Muscle layer of colon (tissue), 2 donors: ENCODE measurements around the gene RGS9.

ENCODE experiments used
- H3K27ac ChIP-seq: one replicate; pipeline ENCODE4 v1.7.0; 2013; ENCODE audit warnings: low read depth, mild to moderate bottlenecking, low read length, moderate library complexity
- H3K27me3 ChIP-seq, 2 donors: one replicate each; pipeline ENCODE4 v1.7.0; 2013; ENCODE audit warnings: low read length in 2 of 2, mild to moderate bottlenecking in 2 of 2; ENCODE audit not compliant: insufficient read depth in 2 of 2, control insufficient read depth in 1 of 2
- H3K36me3 ChIP-seq: one replicate; pipeline ENCODE4 v1.7.0; 2013; ENCODE audit warnings: mild to moderate bottlenecking, low read length; ENCODE audit not compliant: insufficient read depth
- H3K4me1 ChIP-seq: one replicate; pipeline ENCODE4 v1.7.0; 2013; ENCODE audit warnings: mild to moderate bottlenecking, low read length; ENCODE audit not compliant: insufficient read depth
- H3K4me3 ChIP-seq, 2 donors: one replicate each; pipeline ENCODE4 v1.7.0; 2013; ENCODE audit warnings: low read length in 2 of 2, low read depth in 1 of 2, mild to moderate bottlenecking in 1 of 2, moderate library complexity in 1 of 2
- H3K9ac ChIP-seq: one replicate; pipeline ENCODE4 v1.7.0; 2013; ENCODE audit warnings: low read length
- H3K9me3 ChIP-seq: one replicate; pipeline ENCODE4 v1.7.0; 2013; ENCODE audit warnings: mild to moderate bottlenecking, low read length
- donor health status: abdominal sarcoma.
- donor health status: Adenocarcinoma of cecum.

Gene RGS9

DNA sequence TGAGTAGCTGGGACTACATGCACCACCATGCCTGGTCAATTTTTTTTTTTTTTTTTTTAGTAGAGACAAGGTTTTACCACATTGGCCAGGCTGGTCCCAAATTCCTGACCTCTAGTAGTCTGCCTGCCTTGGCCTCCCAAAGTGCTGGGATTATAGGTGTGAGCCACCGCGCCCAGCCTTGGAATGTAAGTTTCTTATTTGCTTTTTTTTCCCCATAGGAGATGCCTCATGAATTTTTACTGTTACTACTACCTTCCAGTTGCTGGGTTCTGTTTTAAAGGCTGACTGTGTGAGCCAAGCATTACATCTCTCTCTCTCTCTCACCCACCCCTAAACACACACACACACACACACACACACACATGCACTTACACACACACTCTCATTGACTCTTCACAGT, 112.6 kb downstream of the RGS9 start:
- Histone ChIP-seq H3K9me3 (no peaks in the 10 kb centered on the region), H3K9ac (no peak overlapping the region), H3K27me3 (peaks cover 0 to 4% of the 10 kb centered on the region in 2 donors), H3K36me3 (no peaks in the 10 kb centered on the region), H3K4me1 (no peaks in the 10 kb centered on the region), H3K4me3 (no peak overlapping the region), H3K27ac (no peak overlapping the region)

DNA sequence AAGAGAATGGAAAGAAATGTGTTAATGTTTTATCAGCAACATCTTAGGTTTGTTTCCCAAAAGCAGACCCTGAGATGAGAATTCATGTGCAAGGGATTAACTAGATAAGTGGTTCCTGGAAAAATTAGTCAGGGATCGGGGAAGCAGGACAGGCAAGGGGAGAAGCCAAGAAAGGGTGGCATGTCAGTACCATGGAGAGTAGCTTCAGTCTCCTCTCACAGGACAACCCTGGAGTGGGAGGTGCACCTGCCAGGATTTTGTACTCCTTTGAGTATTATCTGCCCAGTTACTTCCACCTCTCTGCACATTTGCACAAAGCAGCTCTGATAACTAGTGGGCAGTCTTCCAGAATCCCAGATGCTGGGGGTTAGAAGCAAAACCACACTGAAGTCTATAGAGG, 117.0 kb downstream of the RGS9 start:
- H3K36me3 ChIP-seq: no peaks in the 10 kb centered on the region
- peaks cover 0 to 4% of the 10 kb centered on the region in 2 donors for H3K27me3 ChIP-seq
- H3K4me3 ChIP-seq: no peak overlapping the region
- H3K9me3 ChIP-seq: no peaks in the 10 kb centered on the region
- no peak overlapping the region for H3K9ac ChIP-seq
- no peaks in the 10 kb centered on the region for H3K4me1 ChIP-seq
- no peak overlapping the region for H3K27ac ChIP-seq

DNA sequence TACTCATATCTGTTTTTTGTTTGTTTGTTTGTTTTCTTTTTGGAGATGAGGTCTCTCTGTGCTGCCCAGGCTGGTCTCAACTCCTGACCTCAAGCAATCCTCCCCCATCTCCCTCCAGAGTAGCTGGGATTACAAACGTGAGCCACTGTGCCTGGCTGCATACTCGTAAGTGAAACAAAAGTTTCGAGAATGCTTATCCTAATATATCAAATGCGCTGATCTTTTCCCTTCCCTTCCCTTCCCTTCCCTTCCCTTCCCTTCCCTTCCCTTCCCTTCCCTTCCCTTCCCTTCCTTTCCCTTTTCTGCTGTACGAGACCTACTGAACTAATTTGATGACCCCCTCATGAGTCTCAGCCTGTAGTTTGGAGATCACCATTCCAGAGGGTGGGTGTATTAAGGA, 122.1 kb downstream of the RGS9 start:
- Histone ChIP-seq H3K9me3 (no peaks in the 10 kb centered on the region), H3K27me3 (peaks cover 0 to 3% of the 10 kb centered on the region in 2 donors), H3K36me3 (no peaks in the 10 kb centered on the region)

DNA sequence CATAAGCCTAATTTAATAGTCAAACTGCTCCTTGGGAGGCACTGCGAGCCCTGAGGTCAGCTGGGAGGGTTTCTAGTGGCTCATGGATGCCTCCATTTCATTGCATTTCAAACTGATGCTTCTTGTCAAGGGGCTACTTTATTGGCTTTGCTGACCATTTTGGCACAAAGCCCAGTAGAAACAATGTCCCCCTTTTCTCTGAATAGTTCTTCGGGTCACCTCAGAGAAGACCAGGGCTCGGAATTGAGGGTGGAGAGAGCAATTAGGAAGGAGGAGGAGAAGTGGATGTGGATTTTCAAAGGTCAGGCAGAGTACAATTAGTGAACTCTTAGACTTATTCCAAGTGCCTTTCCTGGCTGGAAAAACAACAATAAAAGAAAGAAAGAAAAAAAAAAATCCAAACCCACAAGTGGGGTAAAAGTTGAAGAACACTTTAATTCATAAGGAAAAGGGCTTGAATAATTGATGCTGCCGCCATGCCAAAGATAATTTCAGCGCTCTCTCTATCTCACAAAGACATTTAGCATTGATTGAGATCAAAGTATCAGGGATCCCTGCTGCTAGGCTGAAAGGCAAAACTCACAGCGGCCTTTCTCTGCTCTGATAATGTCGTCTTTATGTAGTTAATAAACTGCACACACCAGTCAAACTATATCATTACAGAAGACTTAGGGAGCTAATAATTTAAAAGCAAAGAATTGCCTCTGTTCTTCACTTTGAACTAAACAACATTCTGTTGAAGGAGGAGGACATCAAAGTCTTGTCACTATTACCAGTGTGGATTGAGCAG, 122.7 kb downstream of the RGS9 start:
- no peak overlapping the region for H3K9ac ChIP-seq
- no peak overlapping the region for H3K4me3 ChIP-seq
- no peaks in the 10 kb centered on the region for H3K27me3 ChIP-seq
- no peaks in the 10 kb centered on the region for H3K36me3 ChIP-seq
- no peaks in the 10 kb centered on the region for H3K9me3 ChIP-seq
- H3K4me1 ChIP-seq: no peaks in the 10 kb centered on the region
- H3K27ac ChIP-seq: no peak overlapping the region

More for the DNA sequence above, 122.1 kb downstream of the RGS9 start:
- Histone ChIP-seq H3K27ac (no peak overlapping the region), H3K9ac (no peak overlapping the region), H3K4me3 (no peak overlapping the region), H3K4me1 (no peaks in the 10 kb centered on the region)

DNA sequence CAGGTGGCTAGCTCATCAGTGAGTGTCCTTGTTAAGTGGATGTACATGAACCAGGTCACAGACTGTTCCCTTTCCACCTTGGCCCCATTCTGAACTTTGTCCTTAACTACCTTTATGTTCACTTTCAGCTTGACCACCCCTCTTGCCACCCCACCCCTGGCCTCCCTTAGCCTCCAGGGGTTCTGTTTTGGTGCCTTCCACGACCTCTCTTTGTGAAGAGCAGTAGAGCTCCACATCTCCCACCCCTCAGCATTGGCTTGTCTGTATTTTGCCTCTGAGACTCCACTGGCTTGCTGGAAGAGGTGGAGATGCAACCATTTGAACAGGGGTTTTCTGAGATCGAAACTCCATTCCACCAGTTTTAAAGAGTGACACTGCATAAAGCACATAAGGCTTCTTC, 123.5 kb downstream of the RGS9 start:
- Histone ChIP-seq H3K27me3 (no peaks in the 10 kb centered on the region), H3K9ac (no peak overlapping the region), H3K36me3 (no peaks in the 10 kb centered on the region), H3K4me1 (no peaks in the 10 kb centered on the region), H3K4me3 (no peak overlapping the region), H3K9me3 (no peaks in the 10 kb centered on the region), H3K27ac (no peak overlapping the region)

DNA sequence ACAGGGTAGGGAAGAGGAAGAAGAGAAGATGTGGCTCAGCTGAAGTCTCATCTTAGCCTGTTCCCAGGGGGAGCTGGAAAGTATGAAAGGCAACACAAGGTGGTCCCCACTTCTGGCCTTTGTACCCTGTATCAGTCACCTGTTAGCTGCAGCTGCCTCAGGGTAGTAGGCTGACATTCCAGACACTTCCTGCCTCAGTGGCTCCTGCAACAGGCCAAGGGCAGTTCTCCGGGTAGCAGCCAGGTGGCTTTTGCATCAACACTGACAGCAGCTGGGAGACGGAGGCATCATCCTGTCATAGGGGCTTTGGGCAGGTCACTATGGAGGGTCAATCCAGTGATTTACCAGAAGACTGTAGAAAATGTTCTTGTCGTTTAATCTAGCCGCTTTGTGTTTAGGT, 124.0 kb downstream of the RGS9 start:
- Histone ChIP-seq H3K27me3 (no peaks in the 10 kb centered on the region), H3K27ac (no peak overlapping the region), H3K36me3 (no peaks in the 10 kb centered on the region), H3K4me1 (no peaks in the 10 kb centered on the region), H3K9me3 (no peaks in the 10 kb centered on the region), H3K4me3 (no peak overlapping the region), H3K9ac (no peak overlapping the region)

DNA sequence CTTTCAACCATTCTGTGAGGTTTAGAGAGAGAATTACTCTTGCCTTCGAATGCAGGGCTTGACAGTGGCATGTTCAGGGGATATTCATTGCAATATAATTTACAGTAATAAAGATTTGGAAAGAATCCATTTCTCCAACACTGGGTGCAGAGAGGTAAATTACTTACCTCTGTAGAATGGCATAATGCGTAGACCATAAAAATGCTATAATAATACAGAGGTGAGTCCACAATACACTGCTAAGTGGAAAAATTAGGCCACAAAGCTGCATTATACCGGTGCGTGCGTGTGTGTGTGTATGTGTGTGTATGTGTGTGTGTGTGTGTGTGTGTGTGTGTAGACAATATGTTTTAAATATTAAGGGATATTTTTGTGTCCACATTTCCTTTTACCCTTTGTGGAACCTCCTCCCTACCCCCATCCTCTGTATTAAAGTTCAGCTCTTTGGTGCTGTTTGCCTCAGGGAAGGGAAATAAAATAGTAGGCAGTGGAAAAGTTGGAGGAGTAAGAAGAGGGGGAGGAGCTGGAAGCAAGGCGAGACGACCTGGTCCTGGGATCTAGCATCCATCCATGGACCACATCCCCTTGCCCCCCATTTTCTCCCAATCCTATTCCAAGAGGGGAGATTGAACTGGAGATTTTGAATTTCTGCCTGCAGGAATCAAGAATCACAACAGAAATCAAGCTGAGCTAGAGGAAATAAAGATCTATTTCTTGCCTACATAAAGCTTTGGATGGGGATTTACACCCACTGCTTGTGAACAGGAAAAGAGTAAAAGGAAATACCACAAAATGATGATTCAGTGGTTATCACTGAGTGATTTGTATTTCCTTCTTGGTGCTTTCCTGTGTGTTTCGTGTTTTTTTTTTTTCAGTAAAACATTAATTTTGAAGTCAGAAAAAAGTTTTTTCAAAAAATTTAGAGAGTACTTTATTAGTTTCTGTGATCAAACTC, 124.8 kb downstream of the RGS9 start:
- H3K27ac ChIP-seq: no peak overlapping the region

DNA sequence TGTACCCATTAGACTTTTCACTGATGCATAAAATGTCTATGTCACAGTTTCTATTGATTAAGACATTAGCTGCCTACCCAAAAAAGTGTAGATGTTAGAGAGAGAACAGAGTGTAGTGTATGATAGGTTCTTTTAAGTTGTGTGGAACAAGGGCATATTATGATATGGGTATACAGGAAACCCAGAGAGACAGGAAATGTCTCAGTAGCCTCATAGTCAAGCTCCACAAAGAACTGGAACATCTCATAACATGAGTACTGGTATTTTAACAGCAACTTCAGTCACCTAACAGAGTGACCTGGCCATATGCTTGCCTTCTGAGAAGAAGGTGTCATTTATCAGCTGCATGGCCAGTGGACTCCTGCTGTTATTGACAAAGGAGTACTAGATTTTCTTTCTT, 128.1 kb downstream of the RGS9 start:
- Histone ChIP-seq H3K4me1 (no peaks in the 10 kb centered on the region), H3K27ac (no peak overlapping the region), H3K9ac (no peak overlapping the region), H3K9me3 (no peaks in the 10 kb centered on the region), H3K4me3 (no peak overlapping the region), H3K36me3 (no peaks in the 10 kb centered on the region), H3K27me3 (no peaks in the 10 kb centered on the region)

More for the DNA sequence above, 124.8 kb downstream of the RGS9 start:
- H3K4me1 ChIP-seq: no peaks in the 10 kb centered on the region
- H3K9me3 ChIP-seq: no peaks in the 10 kb centered on the region
- no peak overlapping the region for H3K9ac ChIP-seq
- H3K36me3 ChIP-seq: no peaks in the 10 kb centered on the region
- no peaks in the 10 kb centered on the region for H3K27me3 ChIP-seq
- H3K4me3 ChIP-seq: no peak overlapping the region

DNA sequence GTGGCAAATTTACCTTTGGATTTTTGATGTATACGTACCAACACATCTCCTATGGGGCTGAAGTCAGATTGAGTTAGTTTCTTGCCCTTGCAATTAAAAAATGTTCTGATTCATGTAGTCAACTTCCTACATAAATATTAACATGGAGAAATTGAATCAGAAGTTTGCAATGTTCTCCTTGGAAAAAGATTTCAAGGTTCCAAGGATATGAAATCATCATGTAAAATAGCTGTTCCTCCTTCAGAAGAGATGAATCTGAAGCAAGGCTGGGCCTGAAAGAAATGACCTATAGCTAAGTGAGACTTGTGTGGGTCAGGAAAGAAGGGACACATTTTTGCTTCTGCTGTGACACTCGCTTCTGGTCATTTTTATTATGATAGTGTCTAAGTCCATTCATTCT, 131.7 kb downstream of the RGS9 start:
- Histone ChIP-seq H3K4me3 (no peak overlapping the region), H3K27ac (no peak overlapping the region), H3K9ac (no peak overlapping the region), H3K4me1 (no peaks in the 10 kb centered on the region), H3K36me3 (no peaks in the 10 kb centered on the region), H3K27me3 (no peaks in the 10 kb centered on the region), H3K9me3 (no peaks in the 10 kb centered on the region)

DNA sequence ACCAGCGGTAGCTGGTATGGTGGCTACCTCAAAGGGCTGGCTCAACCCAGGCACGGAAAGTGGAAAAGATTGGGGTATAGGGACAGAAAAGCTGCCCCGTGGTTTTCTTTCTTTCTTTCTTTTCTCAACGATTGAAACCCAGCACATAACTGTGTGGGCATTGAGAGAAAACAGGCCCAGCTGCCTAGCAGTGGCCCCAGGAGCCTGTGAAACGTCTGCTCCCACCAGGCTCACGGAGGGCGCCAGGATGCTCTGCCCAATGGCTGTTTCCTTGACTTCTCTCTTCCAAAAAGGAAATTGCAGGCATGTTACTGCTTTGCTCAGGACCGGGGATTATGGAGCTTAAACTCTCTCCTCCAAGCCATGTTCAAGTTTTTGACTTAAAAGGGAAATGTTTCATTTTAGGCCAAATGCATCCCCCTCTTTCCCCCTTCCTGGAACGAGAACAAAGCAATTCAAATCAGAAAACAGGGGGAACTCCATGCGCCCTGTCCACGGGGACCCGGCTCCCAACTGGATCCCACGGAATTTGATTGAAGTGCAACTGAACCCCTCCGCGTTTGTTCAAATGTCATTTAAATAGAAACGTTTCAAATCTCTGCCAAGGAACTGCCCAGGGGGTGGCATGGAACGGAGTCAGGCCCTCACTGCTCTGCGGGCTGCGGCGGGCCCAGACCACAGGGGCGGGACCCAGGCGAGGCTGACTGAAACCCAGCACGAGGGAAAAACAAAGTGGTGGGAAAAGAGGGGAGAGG, 133.5 kb downstream of the RGS9 start:
- no peaks in the 10 kb centered on the region for H3K27me3 ChIP-seq
- H3K4me1 ChIP-seq: no peaks in the 10 kb centered on the region
- no peak overlapping the region for H3K27ac ChIP-seq
- H3K9me3 ChIP-seq: no peaks in the 10 kb centered on the region
- no peaks in the 10 kb centered on the region for H3K36me3 ChIP-seq
- no peak overlapping the region for H3K9ac ChIP-seq
- no peak overlapping the region for H3K4me3 ChIP-seq

DNA sequence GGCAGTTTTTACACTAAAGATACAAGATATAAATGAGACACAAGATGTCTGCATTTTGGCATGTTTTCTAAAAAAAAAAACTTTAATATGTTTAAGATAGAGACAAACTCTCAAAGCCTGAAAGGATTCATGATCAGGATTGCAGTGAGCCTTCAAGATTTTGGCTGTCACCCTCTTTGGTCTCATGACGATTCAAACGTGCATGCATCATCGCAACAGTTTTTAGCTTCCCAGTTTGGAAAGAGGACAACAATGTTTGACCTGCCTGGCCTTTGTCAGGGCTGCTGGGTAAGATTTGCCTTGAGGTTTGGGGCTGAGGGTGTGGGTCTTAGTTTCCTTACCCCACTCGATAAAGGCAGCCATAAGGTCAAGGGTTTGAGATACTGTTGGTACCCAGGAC, 134.1 kb downstream of the RGS9 start:
- Histone ChIP-seq H3K36me3 (no peaks in the 10 kb centered on the region), H3K27me3 (no peaks in the 10 kb centered on the region), H3K9me3 (no peaks in the 10 kb centered on the region), H3K27ac (no peak overlapping the region), H3K4me1 (no peaks in the 10 kb centered on the region), H3K4me3 (no peak overlapping the region), H3K9ac (no peak overlapping the region)
